GM19438 (cell line): ENCODE data around the gene C15orf62.

Experiments used
- ATAC-seq: cut with Tn5 transposase; IDR thresholded peaks from one replicate; pipeline ENCODE4 v1.9.1; 2021; ENCODE audit warnings: low read depth; ENCODE audit not compliant: unreplicated experiment

C15orf62 gene

GRCh38 chr15:40807888-40808461, 38.2 kb downstream of the C15orf62 start:
- ATAC-seq: no peak

- ATAC-seq: no peak
Measured at GRCh38 chr15:40808861-40809450, 39.2 kb downstream of the C15orf62 start.

GRCh38 chr15:40812721-40813425, 43.1 kb downstream of the C15orf62 start:
- no peak for ATAC-seq

GRCh38 chr15:40815042-40815698, 45.4 kb downstream of the C15orf62 start:
- no peak for ATAC-seq

GRCh38 chr15:40819048-40819447, 49.3 kb downstream of the C15orf62 start:
- no peak for ATAC-seq

- ATAC-seq: no peak
Measured at GRCh38 chr15:40821195-40821594, 51.4 kb downstream of the C15orf62 start.
